ENCODE results near the gene B3GALT5. TPM values are rescaled to one million over a fixed set of nuclear protein-coding genes. Genes with fewer than 3 reads are reported as not detected.
"Not testable (repeated sequence)": the region's sequence is repeated elsewhere in the genome, so short reads cannot be mapped to it uniquely, and the experiment has no call there.

Gene B3GALT5
- polyA plus RNA-seq, 3 donors from 2014 or later: not detected

GRCh38 chr21:39688010-39688409 lies 75.3 kb downstream of the B3GALT5 start:
- Mint-ChIP-seq H3K27me3 (ENCODE audit: low read depth in 3 of 3) (peaks cover 3 to 6% (median 4%) of the 10 kb centered on the region in 3 donors), H3K36me3 (no peaks in the 10 kb centered on the region), H3K4me1 (no peaks in the 10 kb centered on the region), H3K27ac (no peak overlapping the region), H3K4me3 (no peak overlapping the region), H3K9me3 (peaks cover 0 to 9% (median 0%) of the 10 kb centered on the region in 6 donors)
- no peak for DNase-seq

DNA sequence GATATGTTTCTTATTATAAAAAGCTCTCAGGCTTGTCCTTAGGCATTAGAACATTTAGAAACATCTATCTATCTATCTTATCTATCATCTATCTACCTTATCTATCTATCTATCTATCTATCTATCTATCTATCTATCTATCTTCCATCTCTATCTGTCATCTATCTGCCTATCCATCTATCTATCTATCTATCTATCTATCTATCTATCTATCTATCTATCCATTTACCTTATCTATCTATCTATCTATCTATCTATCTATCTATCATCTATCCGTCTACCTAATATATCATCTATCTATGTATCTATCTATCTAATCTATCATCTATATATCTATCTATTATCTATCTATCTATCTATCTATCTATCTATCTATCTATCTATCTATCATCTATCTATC lies 77.1 kb downstream of the B3GALT5 start:
- not testable (repeated sequence) for H3K9me3 Mint-ChIP-seq

GRCh38 chr21:39690454-39690853 lies 77.7 kb downstream of the B3GALT5 start:
- Mint-ChIP-seq H3K4me1 (no peaks in the 10 kb centered on the region), H3K27me3 (ENCODE audit: low read depth in 3 of 3) (peaks cover 2 to 9% (median 4%) of the 10 kb centered on the region in 3 donors), H3K36me3 (no peaks in the 10 kb centered on the region), H3K27ac (no peak overlapping the region), H3K4me3 (no peak overlapping the region), H3K9me3 (peaks cover 0 to 7% (median 0%) of the 10 kb centered on the region in 6 donors)
- DNase-seq: no peak

More for the DNA sequence above, 77.1 kb downstream of the B3GALT5 start:
- not testable (repeated sequence) for H3K36me3 Mint-ChIP-seq; H3K4me1 Mint-ChIP-seq; DNase-seq; H3K4me3 Mint-ChIP-seq; H3K27ac Mint-ChIP-seq; H3K27me3 Mint-ChIP-seq (ENCODE audit: low read depth in 3 of 3)

DNA sequence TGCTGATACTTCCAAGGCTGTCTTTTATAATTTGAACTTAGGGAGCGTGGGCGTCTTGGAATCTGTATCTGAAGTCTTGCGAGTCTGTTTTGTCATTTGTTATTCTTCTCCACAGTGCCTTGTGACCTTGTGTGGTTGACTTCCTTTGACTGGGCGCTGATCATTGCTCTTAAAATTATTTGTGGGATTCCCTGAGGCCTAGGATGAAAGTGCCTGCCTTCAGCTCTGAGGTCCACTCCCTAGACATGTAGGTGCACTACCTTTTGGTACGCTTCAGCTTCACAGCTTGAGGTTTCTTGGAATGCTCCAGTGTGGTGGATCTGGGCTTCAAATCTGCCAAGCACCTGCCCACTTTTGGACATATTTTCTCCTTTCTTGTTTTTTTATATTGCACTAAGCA lies 82.0 kb downstream of the B3GALT5 start:
- H3K9me3 Mint-ChIP-seq: peaks cover 0 to 5% (median 0%) of the 10 kb centered on the region in 6 donors
- no peak overlapping the region for H3K27ac Mint-ChIP-seq
- H3K36me3 Mint-ChIP-seq: no peaks in the 10 kb centered on the region
- H3K4me3 Mint-ChIP-seq: no peak overlapping the region
- no peaks in the 10 kb centered on the region for H3K4me1 Mint-ChIP-seq
- no peak for DNase-seq
- H3K27me3 Mint-ChIP-seq (ENCODE audit: low read depth in 3 of 3): peaks cover 2 to 4% (median 3%) of the 10 kb centered on the region in 3 donors

DNA sequence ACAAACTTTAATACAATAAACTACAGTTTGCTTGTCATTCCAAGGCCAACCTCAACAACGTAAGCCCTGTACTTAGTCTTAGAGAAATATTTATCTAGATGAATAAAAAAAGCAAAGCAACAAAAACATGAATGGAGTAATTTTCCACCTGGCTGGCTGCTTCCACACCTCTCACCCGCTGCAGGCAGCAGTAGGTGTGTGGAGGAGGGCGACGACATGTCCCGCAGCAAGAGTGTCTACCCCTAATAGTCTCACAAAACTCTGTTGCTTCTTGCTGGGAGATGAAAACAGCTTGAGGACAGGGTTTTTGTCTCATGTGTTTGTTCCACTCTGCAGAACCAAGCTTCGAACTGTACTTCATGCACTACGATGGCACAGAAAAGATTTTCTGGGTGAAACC lies 83.5 kb downstream of the B3GALT5 start:
- H3K4me3 Mint-ChIP-seq: no peak overlapping the region
- H3K36me3 Mint-ChIP-seq: no peaks in the 10 kb centered on the region
- H3K27ac Mint-ChIP-seq: no peak overlapping the region
- DNase-seq: no peak
- H3K9me3 Mint-ChIP-seq: peaks cover 0 to 4% (median 0%) of the 10 kb centered on the region in 6 donors
- H3K27me3 Mint-ChIP-seq (ENCODE audit: low read depth in 3 of 3): peaks cover 3 to 7% (median 4%) of the 10 kb centered on the region in 3 donors
- no peaks in the 10 kb centered on the region for H3K4me1 Mint-ChIP-seq

DNA sequence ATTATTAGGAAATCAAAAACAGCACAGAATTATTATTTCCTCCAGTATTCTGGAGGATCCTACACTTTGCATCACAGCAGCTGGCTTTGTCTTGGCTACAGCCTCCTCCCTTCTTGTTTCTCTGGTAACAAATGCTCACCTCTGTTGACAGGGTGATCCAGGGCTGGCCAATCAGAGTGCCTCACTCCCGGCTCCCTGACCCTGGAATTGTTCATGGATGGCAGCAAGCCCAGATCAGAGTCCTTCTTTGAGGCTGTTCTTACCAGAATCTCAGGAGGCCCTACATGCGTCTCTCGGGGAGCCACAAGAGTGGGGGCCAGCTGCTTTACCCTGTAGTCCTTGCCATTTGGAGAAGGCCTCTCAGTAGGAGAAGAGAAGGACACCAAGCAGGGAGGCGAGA lies 83.9 kb downstream of the B3GALT5 start:
- Mint-ChIP-seq H3K27me3 (ENCODE audit: low read depth in 3 of 3) (peaks cover 3 to 7% (median 4%) of the 10 kb centered on the region in 3 donors), H3K4me3 (no peak overlapping the region), H3K9me3 (peaks cover 0 to 4% (median 0%) of the 10 kb centered on the region in 6 donors), H3K27ac (no peak overlapping the region), H3K4me1 (no peaks in the 10 kb centered on the region), H3K36me3 (no peaks in the 10 kb centered on the region)
- no peak for DNase-seq

GRCh38 chr21:39700318-39700717 lies 87.6 kb downstream of the B3GALT5 start:
- H3K36me3 Mint-ChIP-seq: no peaks in the 10 kb centered on the region
- H3K27ac Mint-ChIP-seq: no peak overlapping the region
- no peaks in the 10 kb centered on the region for H3K4me1 Mint-ChIP-seq
- H3K9me3 Mint-ChIP-seq: peaks cover 0 to 8% (median 1%) of the 10 kb centered on the region in 6 donors
- H3K4me3 Mint-ChIP-seq: no peak overlapping the region
- peaks cover 0 to 6% (median 0%) of the 10 kb centered on the region in 3 donors for H3K27me3 Mint-ChIP-seq (ENCODE audit: low read depth in 3 of 3)
- no peak for DNase-seq

- Mint-ChIP-seq H3K4me1 (no peaks in the 10 kb centered on the region), H3K36me3 (no peaks in the 10 kb centered on the region), H3K4me3 (no peak overlapping the region), H3K9me3 (peaks cover 0 to 8% (median 1%) of the 10 kb centered on the region in 6 donors), H3K27ac (no peak overlapping the region), H3K27me3 (ENCODE audit: low read depth in 3 of 3) (peaks cover 0 to 6% (median 1%) of the 10 kb centered on the region in 3 donors)
- no peak for DNase-seq
These were observed 90.8 kb downstream of the B3GALT5 start for GRCh38 chr21:39703578-39703977.

- no peaks in the 10 kb centered on the region for H3K36me3 Mint-ChIP-seq
- peaks cover 0 to 1% (median 1%) of the 10 kb centered on the region in 3 donors for H3K27me3 Mint-ChIP-seq (ENCODE audit: low read depth in 3 of 3)
- DNase-seq: no peak
- peaks cover 0 to 8% (median 1%) of the 10 kb centered on the region in 6 donors for H3K9me3 Mint-ChIP-seq
- H3K4me3 Mint-ChIP-seq: no peak overlapping the region
- H3K27ac Mint-ChIP-seq: no peak overlapping the region
- H3K4me1 Mint-ChIP-seq: no peaks in the 10 kb centered on the region
These were observed 93.1 kb downstream of the B3GALT5 start for GRCh38 chr21:39705849-39706248.

DNA sequence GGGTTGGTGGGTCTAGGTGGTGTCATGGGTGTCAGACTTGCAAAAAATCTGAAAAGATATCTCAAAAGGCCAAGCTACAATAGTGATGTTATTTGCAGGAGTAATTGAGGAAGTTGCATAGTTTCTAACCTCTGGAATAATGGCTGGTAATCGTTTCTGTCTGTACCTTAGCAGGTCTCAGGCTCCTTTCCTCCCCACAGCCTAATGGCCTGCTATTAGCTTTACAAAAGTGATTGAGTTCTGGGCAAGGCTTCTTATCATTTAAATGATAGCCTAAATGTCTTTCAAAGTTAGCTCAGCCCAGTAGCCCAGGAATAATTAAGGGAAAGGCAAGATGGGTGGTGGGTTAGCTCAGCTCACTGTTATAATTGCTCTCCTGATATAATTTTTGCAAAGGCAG lies 94.6 kb downstream of the B3GALT5 start:
- no peaks in the 10 kb centered on the region for H3K4me1 Mint-ChIP-seq
- peaks cover 0 to 1% (median 1%) of the 10 kb centered on the region in 3 donors for H3K27me3 Mint-ChIP-seq (ENCODE audit: low read depth in 3 of 3)

GRCh38 chr21:39710866-39711265 lies 98.1 kb downstream of the B3GALT5 start:
- no peak for DNase-seq
- Mint-ChIP-seq H3K9me3 (no peaks in the 10 kb centered on the region), H3K36me3 (no peaks in the 10 kb centered on the region), H3K4me1 (no peaks in the 10 kb centered on the region), H3K27me3 (ENCODE audit: low read depth in 3 of 3) (peaks cover 0 to 4% (median 0%) of the 10 kb centered on the region in 3 donors), H3K27ac (no peak overlapping the region), H3K4me3 (no peak overlapping the region)

More for the DNA sequence above, 94.6 kb downstream of the B3GALT5 start:
- no peak for DNase-seq
- Mint-ChIP-seq H3K9me3 (peaks cover 0 to 8% (median 1%) of the 10 kb centered on the region in 6 donors), H3K36me3 (no peaks in the 10 kb centered on the region), H3K27ac (no peak overlapping the region), H3K4me3 (no peak overlapping the region)

- DNase-seq: no peak
- H3K4me3 Mint-ChIP-seq: no peak overlapping the region
- H3K27ac Mint-ChIP-seq: no peak overlapping the region
- peaks cover 0 to 6% (median 0%) of the 10 kb centered on the region in 3 donors for H3K27me3 Mint-ChIP-seq (ENCODE audit: low read depth in 3 of 3)
- no peaks in the 10 kb centered on the region for H3K4me1 Mint-ChIP-seq
- no peaks in the 10 kb centered on the region for H3K9me3 Mint-ChIP-seq
- H3K36me3 Mint-ChIP-seq: no peaks in the 10 kb centered on the region
These were observed 99.5 kb downstream of the B3GALT5 start for GRCh38 chr21:39712273-39712672.

- no peaks in the 10 kb centered on the region for H3K9me3 Mint-ChIP-seq
- no peak overlapping the region for H3K4me3 Mint-ChIP-seq
- no peaks in the 10 kb centered on the region for H3K36me3 Mint-ChIP-seq
- H3K27me3 Mint-ChIP-seq (ENCODE audit: low read depth in 3 of 3): peaks cover 0 to 6% (median 0%) of the 10 kb centered on the region in 3 donors
- H3K4me1 Mint-ChIP-seq: no peaks in the 10 kb centered on the region
- no peak overlapping the region for H3K27ac Mint-ChIP-seq
- DNase-seq: no peak
These were observed 100.2 kb downstream of the B3GALT5 start for GRCh38 chr21:39712976-39713375.

DNA sequence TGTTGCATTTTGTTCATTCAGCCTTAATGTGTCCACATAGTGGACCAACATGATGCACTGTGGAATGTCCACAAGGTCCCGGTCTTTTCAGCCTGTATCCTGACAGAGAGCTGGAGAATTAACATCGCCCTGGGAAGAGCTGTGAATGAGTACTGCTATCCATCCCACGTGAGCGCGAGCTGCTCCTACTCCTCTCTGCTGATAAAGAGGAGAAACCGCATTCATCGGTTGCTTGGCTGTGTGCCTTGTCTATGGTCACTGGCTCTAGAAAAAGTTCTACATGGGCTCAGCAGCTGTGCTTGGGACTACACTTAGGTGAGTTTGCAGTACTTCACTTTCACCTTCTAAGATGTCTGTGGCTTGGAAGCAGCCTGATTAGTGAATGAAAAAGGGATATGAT lies 101.2 kb downstream of the B3GALT5 start:
- no peaks in the 10 kb centered on the region for H3K36me3 Mint-ChIP-seq
- no peak overlapping the region for H3K4me3 Mint-ChIP-seq
- no peaks in the 10 kb centered on the region for H3K9me3 Mint-ChIP-seq
- H3K27ac Mint-ChIP-seq: no peak overlapping the region
- no peaks in the 10 kb centered on the region for H3K4me1 Mint-ChIP-seq
- H3K27me3 Mint-ChIP-seq (ENCODE audit: low read depth in 3 of 3): peaks cover 0 to 6% (median 0%) of the 10 kb centered on the region in 3 donors
- no peak for DNase-seq

GRCh38 chr21:39714331-39714730 lies 101.6 kb downstream of the B3GALT5 start:
- DNase-seq: no peak

More at GRCh38 chr21:39714331-39714730, 101.6 kb downstream of the B3GALT5 start:
- Mint-ChIP-seq H3K27ac (no peak overlapping the region), H3K4me3 (no peak overlapping the region), H3K9me3 (no peaks in the 10 kb centered on the region), H3K27me3 (ENCODE audit: low read depth in 3 of 3) (peaks cover 0 to 6% (median 0%) of the 10 kb centered on the region in 3 donors), H3K36me3 (no peaks in the 10 kb centered on the region), H3K4me1 (no peaks in the 10 kb centered on the region)

All from immature natural killer cell (primary cell).